ENCODE measurements around the gene VGF.
A peak's percentile ranks its signal among the peaks of the same experiment; 100 is the strongest.

VGF gene

DNA sequence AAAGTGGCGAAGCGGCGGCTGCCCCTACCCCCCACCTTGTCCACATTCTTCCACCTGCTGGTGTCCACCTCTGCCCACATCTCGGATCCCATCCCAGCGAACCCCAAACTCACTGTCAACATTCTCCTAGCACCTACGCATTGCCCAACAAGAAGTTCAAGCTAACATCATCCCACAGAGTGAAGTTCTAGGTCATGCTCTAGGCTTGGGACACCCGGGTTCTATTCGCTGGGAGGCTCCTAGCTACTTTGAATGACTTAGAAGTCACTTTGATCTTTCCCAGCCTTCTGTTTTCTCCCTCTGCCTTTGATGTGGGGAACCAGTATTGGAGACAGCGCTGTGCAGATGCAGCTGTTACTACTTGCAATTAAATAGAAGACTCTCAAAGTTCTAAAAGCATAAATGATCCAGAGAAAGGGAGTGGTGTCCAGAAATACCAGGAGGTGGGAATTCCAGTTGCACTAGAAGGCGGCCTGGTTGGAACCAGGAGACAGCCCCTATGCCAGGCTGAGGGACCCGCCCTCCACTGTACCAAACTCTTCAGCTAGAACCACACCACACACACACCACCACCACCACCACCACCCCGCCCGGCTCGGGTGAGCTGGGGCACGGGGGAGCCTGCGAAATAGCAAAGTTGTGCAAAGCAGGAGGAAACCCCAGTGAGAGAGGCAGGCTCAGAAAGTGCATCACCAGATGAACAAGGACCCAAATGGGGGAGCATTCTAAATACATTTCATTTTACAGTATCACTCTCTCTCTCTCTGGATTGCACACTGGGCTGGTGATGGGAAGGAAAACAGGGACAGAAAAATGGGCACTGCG lies 5.5 kb upstream of the VGF start:
- TF ChIP-seq, protein P1, sequence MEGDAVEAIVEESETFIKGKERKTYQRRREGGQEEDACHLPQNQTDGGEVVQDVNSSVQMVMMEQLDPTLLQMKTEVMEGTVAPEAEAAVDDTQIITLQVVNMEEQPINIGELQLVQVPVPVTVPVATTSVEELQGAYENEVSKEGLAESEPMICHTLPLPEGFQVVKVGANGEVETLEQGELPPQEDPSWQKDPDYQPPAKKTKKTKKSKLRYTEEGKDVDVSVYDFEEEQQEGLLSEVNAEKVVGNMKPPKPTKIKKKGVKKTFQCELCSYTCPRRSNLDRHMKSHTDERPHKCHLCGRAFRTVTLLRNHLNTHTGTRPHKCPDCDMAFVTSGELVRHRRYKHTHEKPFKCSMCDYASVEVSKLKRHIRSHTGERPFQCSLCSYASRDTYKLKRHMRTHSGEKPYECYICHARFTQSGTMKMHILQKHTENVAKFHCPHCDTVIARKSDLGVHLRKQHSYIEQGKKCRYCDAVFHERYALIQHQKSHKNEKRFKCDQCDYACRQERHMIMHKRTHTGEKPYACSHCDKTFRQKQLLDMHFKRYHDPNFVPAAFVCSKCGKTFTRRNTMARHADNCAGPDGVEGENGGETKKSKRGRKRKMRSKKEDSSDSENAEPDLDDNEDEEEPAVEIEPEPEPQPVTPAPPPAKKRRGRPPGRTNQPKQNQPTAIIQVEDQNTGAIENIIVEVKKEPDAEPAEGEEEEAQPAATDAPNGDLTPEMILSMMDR (IDR thresholded peaks at IDR 0.05; ENCODE audit: low read depth, low read length): no peak
- H3K4me3 ChIP-seq (ENCODE audit: low read depth, low read length): no peak overlapping the region
- in situ Hi-C loops (cut with HindIII; ENCODE audit: low sequenced_read_pairs): no loop called here
- no peak for DNase-seq (ENCODE audit: low read depth, low spot score)

DNA sequence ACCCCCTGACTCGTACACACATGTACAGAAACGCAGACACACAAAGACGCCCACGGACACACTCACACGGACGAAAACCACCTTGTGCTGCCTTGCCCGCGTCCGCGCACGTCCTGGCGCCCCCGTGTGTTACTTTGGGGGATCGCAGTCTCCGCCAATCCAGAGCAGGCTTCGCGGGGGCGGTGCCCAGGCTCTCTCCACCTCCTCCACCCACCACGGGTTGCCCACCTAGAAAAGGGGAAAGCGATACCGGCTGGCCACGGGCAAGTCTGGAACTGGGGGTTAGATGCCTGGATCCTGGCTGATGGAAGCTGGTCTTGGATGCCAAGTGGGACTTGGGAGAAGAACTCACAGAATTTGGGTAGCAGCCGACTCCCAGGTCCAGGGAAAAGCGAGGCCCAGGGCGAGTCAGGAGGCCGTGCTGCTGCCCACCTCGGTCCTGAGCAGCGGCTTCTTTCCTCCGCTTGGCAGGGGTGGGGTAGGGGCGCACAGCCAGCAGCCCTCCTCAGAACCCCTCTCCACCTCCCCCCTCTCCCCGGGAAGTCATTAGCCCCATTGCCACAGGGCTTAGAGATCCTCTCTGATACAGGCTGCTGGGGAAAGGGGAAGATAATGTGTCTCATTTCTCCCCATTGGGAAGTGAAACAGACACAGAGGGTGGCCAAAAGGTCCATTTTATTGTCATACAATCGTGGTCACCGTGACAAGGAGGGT lies 4.6 kb upstream of the VGF start:
- DNase-seq (ENCODE audit: low read depth, low spot score): peak; percentile 48
- in situ Hi-C loops (cut with HindIII; ENCODE audit: low sequenced_read_pairs): no loop called here
- TF ChIP-seq, protein P1 (IDR thresholded peaks at IDR 0.05; ENCODE audit: low read depth, low read length): peak; percentile 97
- H3K4me3 ChIP-seq (ENCODE audit: low read depth, low read length): no peak overlapping the region

DNA sequence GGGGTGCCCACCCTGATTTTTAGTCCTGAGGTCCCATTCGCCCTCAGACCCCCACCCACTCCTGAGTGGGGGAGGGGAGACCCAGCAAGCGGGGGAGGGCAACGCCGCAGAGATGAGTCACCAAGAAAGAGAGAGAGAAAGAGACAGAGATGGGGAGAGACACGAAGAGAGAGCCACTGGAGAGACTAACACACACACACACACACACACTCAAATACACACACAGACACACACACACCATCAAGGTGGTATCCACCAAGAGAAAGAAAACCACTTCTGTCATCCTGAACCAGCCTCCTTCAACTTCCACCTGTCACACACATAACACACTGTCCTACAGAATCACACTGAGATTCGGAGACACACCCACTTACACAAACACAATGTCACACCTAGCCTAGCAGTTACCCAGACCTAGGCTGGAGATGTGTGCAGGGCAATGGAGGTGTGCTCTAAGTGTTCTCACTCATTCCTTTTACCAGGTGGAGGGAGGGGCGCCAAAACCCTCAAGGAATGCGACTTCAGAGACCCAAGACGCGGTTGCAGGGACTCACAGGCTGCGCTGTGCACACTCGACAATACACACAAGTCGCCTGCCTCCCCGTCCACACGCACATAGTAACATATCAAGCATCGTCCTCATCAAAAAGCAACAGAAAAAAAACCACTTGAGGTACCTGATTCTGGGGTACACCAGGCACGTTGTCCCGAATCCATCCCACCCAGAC lies 3.9 kb upstream of the VGF start:
- TF ChIP-seq, protein P1 (IDR thresholded peaks at IDR 0.05; ENCODE audit: low read depth, low read length): no peak
- DNase-seq (ENCODE audit: low read depth, low spot score): no peak
- no peak overlapping the region for H3K4me3 ChIP-seq (ENCODE audit: low read depth, low read length)
- in situ Hi-C loops (cut with HindIII; ENCODE audit: low sequenced_read_pairs): no loop called here

DNA sequence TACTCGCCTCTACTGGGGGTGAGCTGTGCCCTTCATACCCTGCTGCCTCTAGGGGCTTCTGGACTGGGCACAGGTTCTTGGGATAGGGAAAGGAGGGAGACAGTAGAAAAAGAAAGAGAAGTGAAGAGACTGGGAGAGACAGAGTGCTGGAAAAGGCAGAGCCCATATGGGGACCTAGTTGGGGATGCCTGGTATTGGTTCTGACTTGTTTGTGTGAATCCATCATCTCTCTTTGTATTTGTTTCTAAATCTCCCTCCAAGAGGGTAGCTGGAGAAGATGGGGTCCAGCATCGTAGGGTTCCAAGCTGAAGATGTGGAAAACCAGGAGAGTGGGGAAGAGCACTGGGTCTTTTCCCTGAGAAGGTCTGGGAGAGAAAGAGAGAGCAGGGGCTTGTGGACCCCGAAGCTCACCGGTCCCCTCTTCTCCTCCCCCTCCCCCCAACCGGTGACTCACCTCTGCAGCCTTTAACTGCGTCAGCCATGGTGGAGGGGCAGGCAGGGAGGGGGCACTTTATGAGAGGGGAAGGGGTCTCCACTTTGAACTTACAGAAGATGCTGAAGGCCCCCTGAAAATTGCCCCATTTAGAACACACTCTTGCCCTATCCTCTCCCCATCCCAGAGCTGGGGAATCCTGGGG lies 3.2 kb upstream of the VGF start:
- no peak for DNase-seq (ENCODE audit: low read depth, low spot score)
- in situ Hi-C loops (cut with HindIII; ENCODE audit: low sequenced_read_pairs): no loop called here
- TF ChIP-seq, protein P1 (IDR thresholded peaks at IDR 0.05; ENCODE audit: low read depth, low read length): no peak
- H3K4me3 ChIP-seq (ENCODE audit: low read depth, low read length): no peak overlapping the region

DNA sequence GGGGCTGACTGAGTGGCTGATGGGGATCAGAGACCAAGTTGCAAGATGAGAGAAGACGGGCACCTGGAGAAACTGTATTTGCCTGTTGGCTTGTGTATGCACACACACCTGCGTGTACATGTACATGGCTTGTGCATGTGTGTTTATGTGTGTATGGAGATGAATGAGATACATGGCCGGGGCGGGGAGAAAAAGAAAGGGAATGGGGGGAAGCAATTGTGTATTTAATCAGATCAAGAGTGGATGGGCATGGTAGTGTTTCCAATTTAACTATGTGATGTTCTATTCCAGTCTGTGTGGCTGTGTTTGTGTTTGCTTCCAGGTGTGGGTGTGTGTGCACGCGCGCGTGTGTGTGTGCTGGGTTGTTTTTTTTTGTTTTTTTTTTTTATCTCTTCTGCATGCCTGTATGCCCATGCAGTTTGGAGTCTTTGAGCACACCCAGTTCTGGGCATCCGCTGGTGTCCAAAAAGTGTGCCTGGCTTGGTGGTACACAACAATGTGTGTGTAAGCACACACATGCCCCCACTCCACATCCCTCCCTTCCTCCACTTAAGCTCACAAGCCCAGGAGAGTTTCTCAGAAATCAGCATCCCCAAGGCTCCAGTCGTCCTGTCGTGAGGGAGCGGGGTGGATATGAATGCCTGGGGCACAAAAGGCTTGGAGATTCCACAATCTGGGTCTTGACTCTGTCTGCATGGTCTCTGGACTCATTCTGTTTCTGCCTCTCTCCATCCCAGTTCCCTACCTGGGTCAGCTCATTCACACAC lies 2.5 kb upstream of the VGF start:
- DNase-seq (ENCODE audit: low read depth, low spot score): no peak
- no peak overlapping the region for H3K4me3 ChIP-seq (ENCODE audit: low read depth, low read length)
- in situ Hi-C loops (cut with HindIII; ENCODE audit: low sequenced_read_pairs): no loop called here
- TF ChIP-seq, protein P1 (IDR thresholded peaks at IDR 0.05; ENCODE audit: low read depth, low read length): no peak

Measured in astrocyte of the spinal cord (primary cell).